ENCODE data around the gene DEF6.

DNA sequence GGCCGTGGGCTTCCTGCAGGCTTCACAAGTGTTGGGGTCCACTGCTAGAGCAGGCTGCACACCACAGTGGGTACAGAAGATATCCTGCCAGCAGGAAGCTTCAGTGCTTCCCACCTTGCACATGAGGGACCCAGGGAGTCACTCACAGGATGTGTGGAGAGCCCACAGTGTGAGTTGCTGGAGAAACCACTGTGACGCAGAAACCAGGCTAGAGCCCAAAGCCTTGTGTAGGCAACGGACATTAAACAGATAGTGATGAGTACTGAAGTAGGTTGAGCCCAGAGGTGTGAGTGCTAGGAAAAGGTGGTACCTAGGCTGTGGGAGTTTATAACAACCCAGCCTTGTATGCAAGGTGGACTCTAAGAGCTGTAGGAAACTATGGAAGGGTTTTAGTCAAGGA lies 18.9 kb upstream of the DEF6 start:
- no peak for TF ChIP-seq CTCF (IDR thresholded peaks at IDR 0.05)
- TF ChIP-seq POLR2A (IDR thresholded peaks at IDR 0.05), result no peak

All from uterus (tissue), 2 donors.